HG02870 (cell line): ENCODE results near the gene TNS4.

Experiments used
- ATAC-seq: cut with Tn5 transposase; IDR thresholded peaks from one replicate; pipeline ENCODE4 v1.9.1; 2021; ENCODE audit warnings: mild to moderate bottlenecking, moderate library complexity; ENCODE audit not compliant: unreplicated experiment

TNS4 gene

GRCh38 chr17:40458851-40459482 lies 42.5 kb downstream of the TNS4 start:
- ATAC-seq, result no peak

GRCh38 chr17:40457964-40458791 lies 43.2 kb downstream of the TNS4 start:
- ATAC-seq, result no peak

- ATAC-seq, result no peak
Observed at GRCh38 chr17:40457369-40457768, 44.1 kb downstream of the TNS4 start.

- no peak for ATAC-seq
Observed at GRCh38 chr17:40456396-40456951, 44.9 kb downstream of the TNS4 start.

DNA sequence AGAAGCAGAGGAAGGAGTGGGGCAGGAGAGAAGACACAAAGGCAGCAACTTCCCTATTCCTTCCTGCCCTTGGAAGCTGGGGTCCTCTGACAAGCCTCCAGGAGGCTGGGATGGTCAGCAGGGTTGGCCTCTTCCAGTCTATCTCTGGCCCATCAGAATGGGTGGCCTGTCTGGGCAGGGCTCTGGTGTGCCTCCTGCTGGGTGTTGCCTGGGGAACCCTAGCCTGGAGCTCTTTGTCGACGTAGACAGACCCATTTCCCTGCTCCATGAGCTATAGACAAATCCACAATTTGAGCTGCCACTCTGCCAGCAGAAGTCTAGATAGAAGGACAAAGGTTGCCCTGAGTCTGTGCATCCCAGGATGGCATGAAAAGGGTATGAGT lies 46.8 kb downstream of the TNS4 start:
- no peak for ATAC-seq

GRCh38 chr17:40453881-40454612 lies 47.4 kb downstream of the TNS4 start:
- ATAC-seq, result no peak

DNA sequence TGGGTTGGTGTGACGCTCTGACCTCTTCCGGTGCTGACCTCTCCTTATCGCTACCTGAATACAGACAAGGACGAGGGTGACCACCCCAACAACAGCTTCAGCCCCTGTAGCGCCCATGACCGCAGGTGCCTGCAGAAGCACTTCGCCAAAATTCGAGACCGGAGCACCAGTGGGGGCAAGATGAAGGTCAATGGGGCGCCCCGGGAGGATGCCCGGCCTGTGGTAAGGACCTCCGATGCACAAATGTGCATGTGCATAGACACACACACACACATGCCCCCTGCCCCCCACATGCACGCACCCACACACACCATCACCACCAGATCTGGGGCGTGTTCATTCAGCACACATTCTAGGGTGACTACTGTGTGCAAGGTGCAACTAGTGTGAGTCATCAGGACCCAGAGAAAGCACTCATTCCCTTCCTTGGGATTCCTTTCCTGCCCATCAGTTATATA lies 48.5 kb downstream of the TNS4 start:
- no peak for ATAC-seq

DNA sequence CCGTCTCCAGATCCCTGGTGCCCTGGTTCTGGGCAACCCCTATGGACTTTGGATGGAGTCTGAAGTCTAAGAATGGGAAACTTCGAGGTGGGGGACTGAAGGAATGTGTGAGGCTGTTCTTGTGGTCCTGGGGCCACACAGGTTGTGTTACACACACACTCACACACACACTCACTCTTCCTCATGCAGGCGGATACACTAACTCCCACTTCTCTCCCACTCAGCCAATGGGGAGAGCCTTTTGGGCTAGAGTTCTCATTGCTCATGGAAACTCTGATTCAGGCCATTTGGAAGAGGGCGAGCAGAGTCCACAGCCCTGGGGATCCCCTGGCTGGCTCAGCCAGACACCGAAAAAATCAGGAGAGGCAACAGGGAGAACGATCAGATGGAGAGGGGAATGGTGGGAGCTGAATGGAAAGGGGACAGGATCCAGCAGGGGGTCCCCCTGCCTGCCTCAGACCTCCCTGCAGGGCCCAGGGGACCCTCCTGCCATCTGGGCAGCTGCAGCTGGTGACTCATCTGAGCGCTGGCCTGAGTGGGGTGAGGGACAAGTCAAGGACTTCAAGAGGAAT lies 49.1 kb downstream of the TNS4 start:
- ATAC-seq, result no peak

DNA sequence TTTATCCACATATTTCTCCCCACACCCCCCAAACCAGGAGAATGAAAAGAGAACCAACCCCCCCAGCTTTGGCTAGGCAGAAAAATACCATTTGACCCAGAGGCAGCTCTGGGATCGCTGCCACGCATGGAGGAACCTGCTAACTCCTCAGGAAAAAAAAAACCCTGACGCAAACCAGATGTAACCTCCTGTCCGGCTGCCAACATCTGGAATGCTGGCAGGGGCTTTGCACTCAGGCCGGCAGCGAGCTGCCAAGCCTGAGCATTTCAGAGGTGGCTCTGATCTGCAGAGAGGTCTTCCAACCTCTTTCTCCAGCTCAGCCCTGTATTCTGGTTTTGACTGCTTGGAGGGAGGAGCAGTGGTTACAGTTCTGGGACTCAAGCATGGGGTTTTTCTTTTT lies 50.0 kb downstream of the TNS4 start:
- ATAC-seq, result no peak

- ATAC-seq, result no peak
Observed at GRCh38 chr17:40450175-40450574, 51.2 kb downstream of the TNS4 start.

DNA sequence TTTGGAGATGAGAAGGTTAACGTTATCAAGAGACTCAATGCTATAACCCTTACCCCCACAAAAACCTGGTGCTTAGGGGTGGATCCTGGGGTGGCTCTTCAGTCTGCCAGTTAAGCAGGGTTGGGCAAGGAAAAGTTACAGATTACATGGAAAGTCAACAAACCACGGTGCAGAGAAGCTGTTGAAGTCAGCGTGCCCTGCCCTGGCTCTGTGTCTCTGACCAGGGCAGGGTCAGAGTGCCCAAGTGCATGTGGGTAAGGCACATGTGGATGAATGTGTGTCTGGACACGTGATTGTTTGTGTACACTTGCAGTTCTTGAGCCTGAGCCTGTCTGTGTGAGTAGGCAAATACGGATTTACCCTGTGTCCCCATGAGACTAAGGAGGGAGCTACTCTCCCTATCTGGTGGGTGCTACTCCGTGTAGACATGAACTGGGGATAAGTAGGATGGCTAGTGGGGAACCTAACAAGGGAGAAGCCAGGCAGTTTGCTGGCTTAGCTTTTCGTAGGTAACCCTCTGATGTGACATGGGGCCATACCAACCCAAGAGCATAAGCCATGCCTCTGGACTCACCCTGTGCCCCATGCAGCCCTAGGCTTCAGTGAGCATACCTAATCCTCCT lies 52.7 kb downstream of the TNS4 start:
- no peak for ATAC-seq

DNA sequence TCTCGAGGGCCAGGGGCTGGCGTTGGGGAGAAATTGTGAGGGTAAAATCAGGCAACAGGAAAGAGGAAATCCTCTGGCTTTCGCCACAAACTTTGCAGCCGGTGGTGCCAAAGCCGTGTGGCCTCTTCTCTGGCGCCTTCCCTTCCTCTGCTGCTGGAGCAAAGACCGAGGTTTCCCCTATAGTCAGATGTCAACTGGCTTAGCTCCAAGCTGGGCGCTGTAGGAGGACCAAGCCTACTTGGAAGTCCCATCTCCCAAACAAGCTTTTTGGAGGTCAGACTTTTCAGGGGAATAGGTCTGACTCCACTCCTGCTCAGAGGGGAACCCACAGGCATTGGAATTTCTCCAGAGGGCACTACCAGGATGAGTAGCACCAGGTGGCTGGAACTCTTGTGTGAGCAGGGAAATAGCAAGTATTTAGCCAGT lies 53.2 kb downstream of the TNS4 start:
- ATAC-seq, result no peak

DNA sequence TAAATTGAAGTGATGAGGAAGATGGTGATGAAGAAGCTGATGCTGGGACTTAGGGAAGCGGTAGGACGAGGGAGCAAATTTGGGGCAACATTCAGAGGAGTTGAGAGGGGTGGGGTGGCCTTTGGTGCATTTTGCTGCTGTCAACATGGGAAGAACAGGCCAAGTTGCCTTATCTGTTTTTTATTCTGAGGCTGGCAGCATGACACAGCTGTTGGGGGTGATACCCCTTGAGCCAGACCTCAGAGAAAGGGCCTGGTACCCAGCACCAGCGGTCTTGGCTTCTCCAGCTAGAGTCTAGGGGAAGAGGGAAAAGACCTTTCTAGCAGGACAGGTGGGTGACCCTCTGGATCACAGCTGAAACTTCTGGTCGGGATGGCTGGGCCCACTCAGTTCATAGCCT lies 53.6 kb downstream of the TNS4 start:
- ATAC-seq, result no peak

- ATAC-seq, result no peak
Observed at GRCh38 chr17:40447148-40447644, 54.2 kb downstream of the TNS4 start.

DNA sequence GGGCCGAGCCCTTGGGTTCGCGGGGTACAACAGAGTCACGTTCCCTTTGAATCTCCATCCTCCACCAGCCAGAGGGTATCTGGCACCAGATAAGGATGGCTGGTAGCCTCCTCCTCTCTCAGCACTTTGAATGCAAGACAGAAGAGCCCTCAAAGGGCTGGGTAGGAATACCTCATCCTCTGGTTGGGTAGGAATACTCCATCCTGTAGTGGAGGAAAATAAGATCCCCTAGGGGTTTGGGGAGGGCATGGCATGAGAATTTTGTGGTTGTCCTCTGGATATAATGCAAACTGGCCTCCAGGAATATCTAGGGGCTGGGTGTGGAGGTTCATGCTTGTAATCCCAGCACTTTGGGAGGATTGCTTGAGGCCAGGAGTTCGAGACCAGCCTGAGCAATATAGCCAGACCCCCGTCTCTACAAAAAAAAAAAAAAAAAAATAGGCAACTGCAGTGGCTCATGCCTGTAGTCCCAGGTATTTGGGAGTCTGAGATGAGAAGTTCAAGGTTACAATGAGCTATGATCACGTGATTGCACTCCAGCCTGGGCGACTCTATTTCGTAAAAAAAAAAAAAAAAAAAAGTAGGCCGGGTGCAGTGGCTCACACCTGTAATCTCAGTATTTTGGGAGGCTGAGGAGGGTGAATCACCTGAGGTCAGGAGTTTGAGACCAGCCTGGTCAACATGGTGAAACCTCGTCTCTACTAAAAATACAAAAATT lies 55.5 kb downstream of the TNS4 start:
- no peak for ATAC-seq

GRCh38 chr17:40443988-40444899 lies 57.2 kb downstream of the TNS4 start:
- no peak for ATAC-seq

- no peak for ATAC-seq
Observed at GRCh38 chr17:40443196-40443987, 58.0 kb downstream of the TNS4 start, which contains the start of gene IGFBP4. Gene IGFBP4 (plus strand): TSS chr17:40443450. CDS start chr17:40443736, 286 bp downstream.
